ENCODE results near the gene CRX.
"Not testable (repeated sequence)": the region's sequence is repeated elsewhere in the genome, so short reads cannot be mapped to it uniquely, and the experiment has no call there.

The CRX gene

GRCh38 chr19:47858231-47858630 lies 36.5 kb downstream of the CRX start:
- not testable (repeated sequence) for H3K9ac ChIP-seq (ENCODE audit: low read depth in 1 of 2, low read length in 2 of 2); H3K4me1 ChIP-seq (ENCODE audit: control insufficient read depth in 2 of 2, insufficient read depth in 2 of 2, low read length in 2 of 2); H3K27ac ChIP-seq (ENCODE audit: low read depth in 2 of 2, low read length in 2 of 2); H3K27me3 ChIP-seq (ENCODE audit: control insufficient read depth in 2 of 2, insufficient read depth in 2 of 2, low read length in 2 of 2); H3K9me3 ChIP-seq (ENCODE audit: control insufficient read depth in 2 of 2, low read length in 2 of 2); H3K36me3 ChIP-seq (ENCODE audit: control insufficient read depth in 2 of 2, insufficient read depth in 2 of 2, low read length in 2 of 2); H3K4me3 ChIP-seq (ENCODE audit: low read length in 2 of 2)

- not testable (repeated sequence) for H3K9ac ChIP-seq (ENCODE audit: low read depth in 1 of 2, low read length in 2 of 2); H3K4me3 ChIP-seq (ENCODE audit: low read length in 2 of 2); H3K27me3 ChIP-seq (ENCODE audit: control insufficient read depth in 2 of 2, insufficient read depth in 2 of 2, low read length in 2 of 2); H3K27ac ChIP-seq (ENCODE audit: low read depth in 2 of 2, low read length in 2 of 2); H3K4me1 ChIP-seq (ENCODE audit: control insufficient read depth in 2 of 2, insufficient read depth in 2 of 2, low read length in 2 of 2); H3K36me3 ChIP-seq (ENCODE audit: control insufficient read depth in 2 of 2, insufficient read depth in 2 of 2, low read length in 2 of 2); H3K9me3 ChIP-seq (ENCODE audit: control insufficient read depth in 2 of 2, low read length in 2 of 2)
Observed at GRCh38 chr19:47858646-47859285, 37.0 kb downstream of the CRX start, which contains the start of gene TPRX2. Gene TPRX2 (plus strand): TSS chr19:47859235. CDS start chr19:47859247, 12 bp downstream.

- H3K27me3 ChIP-seq (ENCODE audit: control insufficient read depth in 2 of 2, insufficient read depth in 2 of 2, low read length in 2 of 2); H3K4me3 ChIP-seq (ENCODE audit: low read length in 2 of 2); H3K36me3 ChIP-seq (ENCODE audit: control insufficient read depth in 2 of 2, insufficient read depth in 2 of 2, low read length in 2 of 2); H3K4me1 ChIP-seq (ENCODE audit: control insufficient read depth in 2 of 2, insufficient read depth in 2 of 2, low read length in 2 of 2); H3K9ac ChIP-seq (ENCODE audit: low read depth in 1 of 2, low read length in 2 of 2); H3K27ac ChIP-seq (ENCODE audit: low read depth in 2 of 2, low read length in 2 of 2); H3K9me3 ChIP-seq (ENCODE audit: control insufficient read depth in 2 of 2, low read length in 2 of 2): not testable (repeated sequence)
Observed at GRCh38 chr19:47859838-47860237, 38.1 kb downstream of the CRX start.

GRCh38 chr19:47860602-47861297 lies 39.0 kb downstream of the CRX start:
- no peaks in the 10 kb centered on the region for H3K9me3 ChIP-seq (ENCODE audit: control insufficient read depth in 2 of 2, low read length in 2 of 2)
- no peak overlapping the region for H3K9ac ChIP-seq (ENCODE audit: low read depth in 1 of 2, low read length in 2 of 2)
- H3K4me1 ChIP-seq (ENCODE audit: control insufficient read depth in 2 of 2, insufficient read depth in 2 of 2, low read length in 2 of 2) = no peaks in the 10 kb centered on the region
- H3K27me3 ChIP-seq (ENCODE audit: control insufficient read depth in 2 of 2, insufficient read depth in 2 of 2, low read length in 2 of 2) = no peaks in the 10 kb centered on the region
- no peak overlapping the region for H3K4me3 ChIP-seq (ENCODE audit: low read length in 2 of 2)
- H3K36me3 ChIP-seq (ENCODE audit: control insufficient read depth in 2 of 2, insufficient read depth in 2 of 2, low read length in 2 of 2) = no peaks in the 10 kb centered on the region
- no peak overlapping the region for H3K27ac ChIP-seq (ENCODE audit: low read depth in 2 of 2, low read length in 2 of 2)

- H3K4me1 ChIP-seq (ENCODE audit: control insufficient read depth in 2 of 2, insufficient read depth in 2 of 2, low read length in 2 of 2) = no peaks in the 10 kb centered on the region
- no peaks in the 10 kb centered on the region for H3K9me3 ChIP-seq (ENCODE audit: control insufficient read depth in 2 of 2, low read length in 2 of 2)
- H3K27me3 ChIP-seq (ENCODE audit: control insufficient read depth in 2 of 2, insufficient read depth in 2 of 2, low read length in 2 of 2) = no peaks in the 10 kb centered on the region
- no peak overlapping the region for H3K27ac ChIP-seq (ENCODE audit: low read depth in 2 of 2, low read length in 2 of 2)
- no peaks in the 10 kb centered on the region for H3K36me3 ChIP-seq (ENCODE audit: control insufficient read depth in 2 of 2, insufficient read depth in 2 of 2, low read length in 2 of 2)
- H3K9ac ChIP-seq (ENCODE audit: low read depth in 1 of 2, low read length in 2 of 2) = no peak overlapping the region
- no peak overlapping the region for H3K4me3 ChIP-seq (ENCODE audit: low read length in 2 of 2)
Observed at GRCh38 chr19:47861630-47862029, 39.9 kb downstream of the CRX start.

- Histone ChIP-seq H3K9me3 (ENCODE audit: control insufficient read depth in 2 of 2, low read length in 2 of 2) (no peaks in the 10 kb centered on the region), H3K4me1 (ENCODE audit: control insufficient read depth in 2 of 2, insufficient read depth in 2 of 2, low read length in 2 of 2) (no peaks in the 10 kb centered on the region), H3K9ac (ENCODE audit: low read depth in 1 of 2, low read length in 2 of 2) (no peak overlapping the region)
Observed at GRCh38 chr19:47863514-47863936, 41.8 kb downstream of the CRX start.

GRCh38 chr19:47865166-47865565 lies 43.4 kb downstream of the CRX start:
- Histone ChIP-seq H3K36me3 (ENCODE audit: control insufficient read depth in 2 of 2, insufficient read depth in 2 of 2, low read length in 2 of 2) (no peaks in the 10 kb centered on the region), H3K27me3 (ENCODE audit: control insufficient read depth in 2 of 2, insufficient read depth in 2 of 2, low read length in 2 of 2) (no peaks in the 10 kb centered on the region), H3K4me3 (ENCODE audit: low read length in 2 of 2) (no peak overlapping the region), H3K9me3 (ENCODE audit: control insufficient read depth in 2 of 2, low read length in 2 of 2) (no peaks in the 10 kb centered on the region), H3K9ac (ENCODE audit: low read depth in 1 of 2, low read length in 2 of 2) (no peak overlapping the region), H3K27ac (ENCODE audit: low read depth in 2 of 2, low read length in 2 of 2) (no peak overlapping the region), H3K4me1 (ENCODE audit: control insufficient read depth in 2 of 2, insufficient read depth in 2 of 2, low read length in 2 of 2) (no peaks in the 10 kb centered on the region)

More at GRCh38 chr19:47863514-47863936, 41.8 kb downstream of the CRX start:
- Histone ChIP-seq H3K27ac (ENCODE audit: low read depth in 2 of 2, low read length in 2 of 2) (no peak overlapping the region), H3K27me3 (ENCODE audit: control insufficient read depth in 2 of 2, insufficient read depth in 2 of 2, low read length in 2 of 2) (no peaks in the 10 kb centered on the region), H3K4me3 (ENCODE audit: low read length in 2 of 2) (no peak overlapping the region), H3K36me3 (ENCODE audit: control insufficient read depth in 2 of 2, insufficient read depth in 2 of 2, low read length in 2 of 2) (no peaks in the 10 kb centered on the region)

- H3K36me3 ChIP-seq (ENCODE audit: control insufficient read depth in 2 of 2, insufficient read depth in 2 of 2, low read length in 2 of 2) = no peaks in the 10 kb centered on the region
- no peaks in the 10 kb centered on the region for H3K27me3 ChIP-seq (ENCODE audit: control insufficient read depth in 2 of 2, insufficient read depth in 2 of 2, low read length in 2 of 2)
- no peak overlapping the region for H3K9ac ChIP-seq (ENCODE audit: low read depth in 1 of 2, low read length in 2 of 2)
- H3K4me3 ChIP-seq (ENCODE audit: low read length in 2 of 2) = no peak overlapping the region
- no peaks in the 10 kb centered on the region for H3K4me1 ChIP-seq (ENCODE audit: control insufficient read depth in 2 of 2, insufficient read depth in 2 of 2, low read length in 2 of 2)
- H3K27ac ChIP-seq (ENCODE audit: low read depth in 2 of 2, low read length in 2 of 2) = no peak overlapping the region
- no peaks in the 10 kb centered on the region for H3K9me3 ChIP-seq (ENCODE audit: control insufficient read depth in 2 of 2, low read length in 2 of 2)
Observed at GRCh38 chr19:47878906-47879305, 57.2 kb downstream of the CRX start.

GRCh38 chr19:47879385-47879784 lies 57.6 kb downstream of the CRX start:
- H3K4me1 ChIP-seq (ENCODE audit: control insufficient read depth in 2 of 2, insufficient read depth in 2 of 2, low read length in 2 of 2); H3K9me3 ChIP-seq (ENCODE audit: control insufficient read depth in 2 of 2, low read length in 2 of 2); H3K36me3 ChIP-seq (ENCODE audit: control insufficient read depth in 2 of 2, insufficient read depth in 2 of 2, low read length in 2 of 2); H3K9ac ChIP-seq (ENCODE audit: low read depth in 1 of 2, low read length in 2 of 2); H3K27me3 ChIP-seq (ENCODE audit: control insufficient read depth in 2 of 2, insufficient read depth in 2 of 2, low read length in 2 of 2); H3K27ac ChIP-seq (ENCODE audit: low read depth in 2 of 2, low read length in 2 of 2); H3K4me3 ChIP-seq (ENCODE audit: low read length in 2 of 2): not testable (repeated sequence)

GRCh38 chr19:47881757-47882156 lies 60.0 kb downstream of the CRX start:
- H3K27ac ChIP-seq (ENCODE audit: low read depth in 2 of 2, low read length in 2 of 2) = no peak overlapping the region
- H3K36me3 ChIP-seq (ENCODE audit: control insufficient read depth in 2 of 2, insufficient read depth in 2 of 2, low read length in 2 of 2) = no peaks in the 10 kb centered on the region
- H3K9me3 ChIP-seq (ENCODE audit: control insufficient read depth in 2 of 2, low read length in 2 of 2) = no peaks in the 10 kb centered on the region
- no peak overlapping the region for H3K4me3 ChIP-seq (ENCODE audit: low read length in 2 of 2)
- H3K4me1 ChIP-seq (ENCODE audit: control insufficient read depth in 2 of 2, insufficient read depth in 2 of 2, low read length in 2 of 2) = no peaks in the 10 kb centered on the region
- H3K9ac ChIP-seq (ENCODE audit: low read depth in 1 of 2, low read length in 2 of 2) = no peak overlapping the region
- peaks cover 0 to 8% of the 10 kb centered on the region in 2 donors for H3K27me3 ChIP-seq (ENCODE audit: control insufficient read depth in 2 of 2, insufficient read depth in 2 of 2, low read length in 2 of 2)
